Measurements from ENCODE around the gene ALDH7A1. TPM values are rescaled to one million over a fixed set of nuclear protein-coding genes. Genes with fewer than 3 reads are reported as not detected.

The ALDH7A1 gene
- total and polyA plus RNA-seq, 7 donors: 16.0 to 37.0 (median 22.2) TPM

- Histone ChIP-seq H3K9me3 (no peaks in the 10 kb centered on the region), H3K27ac (no peak overlapping the region), H3K4me3 (no peak overlapping the region), H3K36me3 (peaks cover 0 to 93% (median 15%) of the 10 kb centered on the region in 4 donors), H3K27me3 (no peaks in the 10 kb centered on the region), H3K4me1 (no peaks in the 10 kb centered on the region)
- no peak for DNase-seq
- intact Hi-C loops (cut with DNase I): no loop called here
- no peak for TF ChIP-seq EP300 (IDR thresholded peaks at IDR 0.05)
- 92 to 93% methylated on average over 3 of the region's 3 CpGs for whole genome bisulfite sequencing, 2 donors
These were observed 11.3 kb downstream of the ALDH7A1 start for GRCh38 chr5:126583761-126584160.

DNA sequence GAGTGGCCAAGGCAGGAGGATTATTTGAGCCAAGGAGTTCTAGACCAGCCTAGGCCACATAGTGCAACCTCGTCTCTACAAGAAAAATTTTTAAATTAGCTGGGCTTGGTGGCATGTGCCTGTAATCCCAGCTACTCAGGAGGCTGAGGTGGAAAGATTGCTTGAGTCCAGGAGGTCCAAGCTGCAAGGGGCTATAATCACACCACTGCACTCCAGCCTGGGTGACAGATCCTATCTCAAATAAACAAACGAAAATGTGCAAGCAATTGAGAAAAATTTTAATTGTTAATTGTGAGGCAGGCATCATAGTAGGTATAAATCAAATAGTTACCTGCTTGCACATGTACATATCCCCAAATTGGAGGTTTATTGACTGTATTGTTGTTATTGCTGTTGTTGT lies 15.3 kb downstream of the ALDH7A1 start:
- no peak for DNase-seq
- H3K36me3 ChIP-seq: peaks cover 0 to 96% (median 27%) of the 10 kb centered on the region in 4 donors
- intact Hi-C loops (cut with DNase I): no loop called here

GRCh38 chr5:126577415-126577814 lies 17.6 kb downstream of the ALDH7A1 start:
- no peaks in the 10 kb centered on the region for H3K4me1 ChIP-seq
- TF ChIP-seq POLR2AphosphoS5 (IDR thresholded peaks at IDR 0.05) (no peak), CTCF (IDR thresholded peaks at IDR 0.05) (no peak)
- DNase-seq: no peak
- no peaks in the 10 kb centered on the region for H3K27me3 ChIP-seq
- H3K9me3 ChIP-seq: no peaks in the 10 kb centered on the region
- WGBS, 2 donors: 88 to 89% methylated on average over 5 of the region's 5 CpGs
- intact Hi-C loops (cut with DNase I): no loop called here
- no peak overlapping the region for H3K4me3 ChIP-seq
- peaks cover 0 to 87% (median 23%) of the 10 kb centered on the region in 4 donors for H3K36me3 ChIP-seq
- H3K27ac ChIP-seq: no peak overlapping the region

More for the DNA sequence above, 15.3 kb downstream of the ALDH7A1 start:
- Histone ChIP-seq H3K27me3 (no peaks in the 10 kb centered on the region), H3K4me3 (no peak overlapping the region), H3K9me3 (no peaks in the 10 kb centered on the region), H3K4me1 (no peaks in the 10 kb centered on the region), H3K27ac (no peak overlapping the region)
- WGBS, 2 donors: 90 to 92% methylated on average over 2 of the region's 2 CpGs
- no peak for TF ChIP-seq CTCF (IDR thresholded peaks at IDR 0.05)
- no peak for TF ChIP-seq EP300 (IDR thresholded peaks at IDR 0.05)
- no peak for TF ChIP-seq POLR2AphosphoS5 (IDR thresholded peaks at IDR 0.05)
- no peak for TF ChIP-seq POLR2A (IDR thresholded peaks at IDR 0.05)

GRCh38 chr5:126576974-126577373 lies 18.0 kb downstream of the ALDH7A1 start:
- no peak for DNase-seq
- Histone ChIP-seq H3K36me3 (peaks cover 0 to 84% (median 23%) of the 10 kb centered on the region in 4 donors), H3K27me3 (no peaks in the 10 kb centered on the region), H3K4me3 (no peak overlapping the region), H3K9me3 (no peaks in the 10 kb centered on the region), H3K27ac (no peak overlapping the region), H3K4me1 (no peaks in the 10 kb centered on the region)
- WGBS, 2 donors: 94 to 95% methylated on average over 5 of the region's 5 CpGs
- TF ChIP-seq CTCF (IDR thresholded peaks at IDR 0.05): no peak
- TF ChIP-seq POLR2A (IDR thresholded peaks at IDR 0.05): no peak
- no peak for TF ChIP-seq EP300 (IDR thresholded peaks at IDR 0.05)
- no peak for TF ChIP-seq POLR2AphosphoS5 (IDR thresholded peaks at IDR 0.05)
- intact Hi-C loops (cut with DNase I): no loop called here

GRCh38 chr5:126575644-126576043 lies 19.4 kb downstream of the ALDH7A1 start:
- WGBS, 2 donors: 92 to 93% methylated on average over 10 of the region's 10 CpGs

More at GRCh38 chr5:126575644-126576043, 19.4 kb downstream of the ALDH7A1 start:
- no peaks in the 10 kb centered on the region for H3K9me3 ChIP-seq
- no peak overlapping the region for H3K27ac ChIP-seq
- H3K4me3 ChIP-seq: no peak overlapping the region
- DNase-seq: no peak
- no peaks in the 10 kb centered on the region for H3K27me3 ChIP-seq
- TF ChIP-seq POLR2AphosphoS5 (IDR thresholded peaks at IDR 0.05): no peak
- TF ChIP-seq EP300 (IDR thresholded peaks at IDR 0.05): no peak
- no peak for TF ChIP-seq CTCF (IDR thresholded peaks at IDR 0.05)
- no peak for TF ChIP-seq POLR2A (IDR thresholded peaks at IDR 0.05)
- peaks cover 0 to 73% (median 15%) of the 10 kb centered on the region in 4 donors for H3K36me3 ChIP-seq
- no peaks in the 10 kb centered on the region for H3K4me1 ChIP-seq
- intact Hi-C loops (cut with DNase I): no loop called here
